Neutrophil (primary cell): ENCODE data around the gene NFKB1.

Experiments used
- H3K27ac ChIP-seq: fragments of 200-600 bp; sonication (generic); 2 replicates; pipeline ENCODE4 v1.5.1; 2016; ENCODE audit warnings: mild to moderate bottlenecking, moderate library complexity
- H3K27me3 ChIP-seq: fragments of 200-600 bp; sonication (generic); 2 replicates; pipeline ENCODE4 v1.6.0; 2016; ENCODE audit warnings: mild to moderate bottlenecking
- H3K36me3 ChIP-seq: fragments of 200-600 bp; sonication (generic); 2 replicates; pipeline ENCODE4 v1.5.1; 2017
- H3K4me1 ChIP-seq, 2 experiments: fragments of 200-600 bp in 1 of 2; sonication (generic) in 1 of 2; 1 replicate in 1 of 2; 2 replicates in 1 of 2; pipeline versions ENCODE4 v1.5.1 to v1.6.1; 2013 to 2016; ENCODE audit warnings: low read depth in 1 of 2, low read length in 1 of 2, mild to moderate bottlenecking in 1 of 2, moderate library complexity in 1 of 2; ENCODE audit not compliant: control insufficient read depth in 1 of 2, insufficient read depth in 1 of 2
- H3K4me3 ChIP-seq, 2 experiments: fragments of 200-600 bp in 1 of 2; sonication (generic) in 1 of 2; 1 replicate in 1 of 2; 2 replicates in 1 of 2; pipeline ENCODE4 v1.5.1; 2013 to 2016; ENCODE audit warnings: low read depth in 1 of 2, low read length in 1 of 2, mild to moderate bottlenecking in 1 of 2, moderate library complexity in 1 of 2
- H3K9me3 ChIP-seq: fragments of 200-600 bp; sonication (generic); 2 replicates; pipeline ENCODE4 v1.5.1; 2016
- CTCF ChIP-seq: fragments of 200-600 bp; sonication (generic); IDR thresholded peaks from 2 replicates; pipeline ENCODE4 v1.5.1; 2016; ENCODE audit warnings: antibody characterized with exemption

The NFKB1 gene

GRCh38 chr4:102536768-102537167 is 35.6 kb downstream of the NFKB1 start:
- H3K4me3 ChIP-seq: no peak overlapping the region
- H3K4me1 ChIP-seq: no peaks in the 10 kb centered on the region
- H3K27me3 ChIP-seq: no peaks in the 10 kb centered on the region
- H3K27ac ChIP-seq: no peak overlapping the region
- H3K9me3 ChIP-seq: no peaks in the 10 kb centered on the region
- H3K36me3 ChIP-seq: peaks cover 36% of the 10 kb centered on the region
- no peak for TF ChIP-seq CTCF

DNA sequence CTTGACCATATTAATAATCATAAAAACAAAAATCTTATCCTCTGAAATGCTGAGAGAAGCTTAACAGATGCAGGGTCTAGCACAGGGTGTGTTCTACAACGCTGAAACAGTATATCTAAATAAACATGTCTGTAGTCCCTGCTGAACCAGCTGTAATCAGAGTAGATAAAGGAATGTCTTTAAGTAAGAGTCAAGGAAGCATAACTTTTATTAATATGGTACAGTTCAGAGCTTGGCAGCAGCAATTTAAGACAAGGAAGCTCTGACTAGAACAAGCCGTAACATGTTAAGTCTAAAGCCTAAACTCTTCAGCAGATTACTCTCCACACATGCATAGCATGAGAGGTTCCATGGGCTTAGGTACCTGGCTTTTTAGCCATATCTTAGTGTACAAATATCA is 36.1 kb downstream of the NFKB1 start:
- Histone ChIP-seq H3K4me3 (no peak overlapping the region), H3K9me3 (no peaks in the 10 kb centered on the region), H3K27ac (no peak overlapping the region), H3K4me1 (no peaks in the 10 kb centered on the region), H3K36me3 (peaks cover 36% of the 10 kb centered on the region), H3K27me3 (no peaks in the 10 kb centered on the region)
- no peak for TF ChIP-seq CTCF

- peaks cover 43% of the 10 kb centered on the region for H3K36me3 ChIP-seq
- H3K4me1 ChIP-seq: no peaks in the 10 kb centered on the region
- no peaks in the 10 kb centered on the region for H3K27me3 ChIP-seq
- no peaks in the 10 kb centered on the region for H3K9me3 ChIP-seq
- no peak overlapping the region for H3K27ac ChIP-seq
- no peak overlapping the region for H3K4me3 ChIP-seq
- TF ChIP-seq CTCF: no peak
Observed at GRCh38 chr4:102541697-102542096, 40.5 kb downstream of the NFKB1 start.

GRCh38 chr4:102543030-102543928 is 42.1 kb downstream of the NFKB1 start:
- H3K27ac ChIP-seq: no peak overlapping the region

GRCh38 chr4:102546635-102547034 is 45.5 kb downstream of the NFKB1 start:
- Histone ChIP-seq H3K36me3 (peaks cover 36% of the 10 kb centered on the region), H3K9me3 (no peaks in the 10 kb centered on the region), H3K4me3 (no peak overlapping the region), H3K4me1 (no peaks in the 10 kb centered on the region), H3K27me3 (no peaks in the 10 kb centered on the region), H3K27ac (no peak overlapping the region)
- TF ChIP-seq CTCF: no peak

More at GRCh38 chr4:102543030-102543928, 42.1 kb downstream of the NFKB1 start:
- TF ChIP-seq CTCF: no peak
- Histone ChIP-seq H3K27me3 (no peaks in the 10 kb centered on the region), H3K9me3 (no peaks in the 10 kb centered on the region), H3K4me3 (no peak overlapping the region), H3K4me1 (no peaks in the 10 kb centered on the region), H3K36me3 (peaks cover 43% of the 10 kb centered on the region)
